HepG2 (cell line): ENCODE results near the gene ADAM10. TPM values are rescaled to one million over a fixed set of nuclear protein-coding genes. Genes with fewer than 3 reads are reported as not detected.

Experiments used
- ATAD3A ChIP-seq: sonication (generic); formaldehyde crosslinking; IDR thresholded peaks from 2 replicates; pipeline ENCODE4 v1.4.0; 2020; ENCODE audit warnings: missing genetic modification reagents
- EED ChIP-seq: sonication (generic); formaldehyde crosslinking; IDR thresholded peaks from 2 replicates; pipeline ENCODE4 v1.5.0; 2020; ENCODE audit warnings: mild to moderate bottlenecking, missing genetic modification reagents
- ETS1 ChIP-seq: sonication (generic); formaldehyde crosslinking; IDR thresholded peaks from 2 replicates; pipeline ENCODE4 v1.4.0; 2020; ENCODE audit warnings: missing genetic modification reagents
- FOSL1 ChIP-seq: sonication (generic); formaldehyde crosslinking; IDR thresholded peaks from 2 replicates; pipeline ENCODE4 v1.9.0; 2021; ENCODE audit warnings: missing genetic modification reagents, borderline replicate concordance
- FOXC1 ChIP-seq: sonication (generic); formaldehyde crosslinking; IDR thresholded peaks from 2 replicates; pipeline ENCODE4 v1.8.0; 2022; ENCODE audit warnings: mild to moderate bottlenecking, missing genetic modification reagents, borderline replicate concordance
- HMG20A ChIP-seq: IDR thresholded peaks from 2 replicates; pipeline ENCODE4 v1.6.1; 2016; ENCODE audit warnings: borderline replicate concordance
- HNF1B ChIP-seq: sonication (generic); formaldehyde crosslinking; IDR thresholded peaks from 2 replicates; pipeline ENCODE4 v1.5.1; 2020; ENCODE audit warnings: mild to moderate bottlenecking, moderate library complexity, missing genetic modification reagents
- JUN ChIP-seq: sonication (generic); formaldehyde crosslinking; IDR thresholded peaks from 2 replicates; pipeline ENCODE4 v1.4.0; 2020; ENCODE audit warnings: mild to moderate bottlenecking, missing genetic modification reagents
- KLF9 ChIP-seq: IDR thresholded peaks from 2 replicates; pipeline ENCODE4 v1.6.1; 2016; ENCODE audit warnings: low read depth
- MXD4 ChIP-seq: IDR thresholded peaks from 2 replicates; pipeline ENCODE4 v1.6.1; 2016; ENCODE audit warnings: mild to moderate bottlenecking, missing biosample characterization, missing genetic modification reagents
- NFE2L1 ChIP-seq: sonication (generic); formaldehyde crosslinking; IDR thresholded peaks from 2 replicates; pipeline ENCODE4 v1.4.0; 2020; ENCODE audit warnings: missing genetic modification reagents, mild to moderate bottlenecking, borderline replicate concordance
- NR2F2 ChIP-seq: IDR thresholded peaks from 2 replicates; pipeline ENCODE4 v1.6.1; 2012; ENCODE audit warnings: low read depth, inconsistent platforms, borderline replicate concordance
- NR2F6 ChIP-seq, 2 experiments: IDR thresholded peaks; 2 replicates each; pipeline ENCODE4 v1.6.1; 2016; ENCODE audit warnings: antibody characterized with exemption in 1 of 2, mild to moderate bottlenecking in 1 of 2
- NR3C1 ChIP-seq: sonication (generic); formaldehyde crosslinking; IDR thresholded peaks from 2 replicates; pipeline ENCODE4 v1.4.0; 2020; ENCODE audit warnings: missing genetic modification reagents
- PHF8 ChIP-seq: sonication (generic); formaldehyde crosslinking; IDR thresholded peaks from 2 replicates; pipeline ENCODE4 v1.5.0; 2020; ENCODE audit warnings: missing genetic modification reagents
- PRDM10 ChIP-seq: sonication (generic); formaldehyde crosslinking; IDR thresholded peaks from 2 replicates; pipeline ENCODE4 v1.4.0; 2020; ENCODE audit warnings: low read depth, missing genetic modification reagents
- SIX1 ChIP-seq: sonication (generic); formaldehyde crosslinking; IDR thresholded peaks from 2 replicates; pipeline ENCODE4 v1.4.0; 2020; ENCODE audit warnings: missing genetic modification reagents, borderline replicate concordance
- ZBTB8A ChIP-seq: sonication (generic); formaldehyde crosslinking; IDR thresholded peaks from 2 replicates; pipeline ENCODE4 v1.4.0; 2020; ENCODE audit warnings: mild to moderate bottlenecking, low read depth, missing genetic modification reagents, borderline replicate concordance
- ZNF17 ChIP-seq: sonication (generic); formaldehyde crosslinking; IDR thresholded peaks from 2 replicates; pipeline ENCODE4 v1.5.0; 2020; ENCODE audit warnings: mild to moderate bottlenecking, missing genetic modification reagents
- ZNF180 ChIP-seq: sonication (generic); formaldehyde crosslinking; IDR thresholded peaks from 2 replicates; pipeline ENCODE4 v1.4.0; 2020; ENCODE audit warnings: low read depth, missing genetic modification reagents, borderline replicate concordance
- ZNF333 ChIP-seq: sonication (generic); formaldehyde crosslinking; IDR thresholded peaks from 2 replicates; pipeline ENCODE4 v1.4.0; 2020; ENCODE audit warnings: mild to moderate bottlenecking, missing genetic modification reagents, borderline replicate concordance
- ZNF446 ChIP-seq: sonication (generic); formaldehyde crosslinking; IDR thresholded peaks from 2 replicates; pipeline ENCODE4 v1.5.0; 2020; ENCODE audit warnings: mild to moderate bottlenecking, missing genetic modification reagents
- ZNF530 ChIP-seq: sonication (generic); formaldehyde crosslinking; IDR thresholded peaks from 2 replicates; pipeline ENCODE4 v1.5.0; 2020; ENCODE audit warnings: low read depth, mild to moderate bottlenecking, missing genetic modification reagents
- ZNF607 ChIP-seq: sonication (generic); formaldehyde crosslinking; IDR thresholded peaks from 2 replicates; pipeline ENCODE4 v1.5.1; 2020; ENCODE audit warnings: missing genetic modification reagents, mild to moderate bottlenecking, borderline replicate concordance
- ZSCAN21 ChIP-seq: sonication (generic); formaldehyde crosslinking; IDR thresholded peaks from 2 replicates; pipeline ENCODE4 v1.8.0; 2022; ENCODE audit warnings: mild to moderate bottlenecking, missing genetic modification reagents, moderate library complexity, borderline replicate concordance
- polyA plus RNA-seq, 8 experiments: library from polyadenylated mRNA; depleted of rRNA in 3 of 8; stranded (reverse) in 7 of 8; unstranded in 1 of 8; fragments of >200 nt; fragmentation: Illumina TruSeq in 4 of 8; extraction: Trizol in 4 of 8; gene quantifications; 2 replicates each; pipeline versions ENCODE4 v1.2.1 to v1.2.3, GENCODE V29; 2011 to 2016; ENCODE audit warnings: low read depth in 4 of 8, missing spikeins in 1 of 8, mixed read lengths in 1 of 8; ENCODE audit not compliant: insufficient read depth in 1 of 8
- total RNA-seq, 5 experiments: library from RNA; depleted of rRNA; stranded (reverse); fragments of >200 nt; fragmentation: Illumina TruSeq; extraction: Trizol; gene quantifications; 2 replicates each; pipeline ENCODE4 v1.2.3, GENCODE V29; 2016; ENCODE audit warnings: low read depth in 1 of 5

The ADAM10 gene
- total and polyA plus RNA-seq, 2 of the 13 experiments (the other 11 are each of a cell fraction or from before 2014, with no cell fraction given) = 92.7 to 125 TPM

- TF ChIP-seq PRDM10 (CRISPR knock-in tag) (no peak; the same call in 1 of the 2 replicates), ZNF333 (no peak), JUN (CRISPR knock-in tag) (no peak), ZNF446 (CRISPR knock-in tag) (0 out of 2 replicates have a peak, but pooled peaks have one; percentile 82), NR3C1 (CRISPR knock-in tag) (no peak), ZNF17 (CRISPR knock-in tag) (no peak), ETS1 (0 out of 2 replicates have a peak, but pooled peaks have one; percentile 59), NR2F2 (0 out of 2 replicates have a peak, but pooled peaks have one; percentile 65), ZSCAN21 (CRISPR knock-in tag) (peak; percentile 57; the same call in 1 of the 2 replicates), SIX1 (CRISPR knock-in tag) (no peak), HMG20A (no peak), NFE2L1 (CRISPR knock-in tag) (no peak), MXD4 (CRISPR knock-in tag) (peak; percentile 92), FOXC1 (CRISPR knock-in tag) (no peak), HNF1B (CRISPR knock-in tag) (peak; percentile 95), KLF9 (CRISPR knock-in tag) (peak; percentile 91), ZNF607 (peak; percentile 96), ZBTB8A (CRISPR knock-in tag) (no peak), FOSL1 (CRISPR knock-in tag) (no peak), ZNF530 (CRISPR knock-in tag) (no peak), EED (CRISPR knock-in tag) (no peak), NR2F6 (IDR thresholded peaks at IDR 0.05) (peak; percentile 57; the same call in 1 of the 2 replicates), NR2F6 (CRISPR knock-in tag; IDR thresholded peaks at IDR 0.05) (peak; percentile 78), ZNF180 (CRISPR knock-in tag) (no peak), PHF8 (peak; percentile 92), ATAD3A (CRISPR knock-in tag) (no peak)
Measured at GRCh38 chr15:58770857-58771620, 21.5 kb upstream of the ADAM10 start, which contains the start of gene MINDY2 (continued).
